ENCODE results near the gene SIL1. TPM values are rescaled to one million over a fixed set of nuclear protein-coding genes. Genes with fewer than 3 reads are reported as not detected.

SIL1 gene
- total and polyA plus RNA-seq, 9 of the 15 experiments (the other 6 are each of a cell fraction or from before 2014, with no cell fraction given): 1.3 to 30.5 (median 18.1) TPM

GRCh38 chr5:139188558-139189270, 9.5 kb downstream of the SIL1 start (continued):
- TF ChIP-seq TFAP4 (CRISPR knock-in tag; IDR thresholded peaks at IDR 0.05; ENCODE audit: borderline replicate concordance): 0 out of 2 replicates have a peak, but pooled peaks have one; percentile 17
- peak; percentile 77 for TF ChIP-seq MTA2 (IDR thresholded peaks at IDR 0.05; ENCODE audit: low read depth)
- peak; percentile 99 to 100 for TF ChIP-seq KDM1A (IDR thresholded peaks at IDR 0.05)
- peak; percentile 93 for TF ChIP-seq NCOR1 (IDR thresholded peaks at IDR 0.05)
- no peak for TF ChIP-seq ZBTB11 (CRISPR knock-in tag; IDR thresholded peaks at IDR 0.05)
- no peak for TF ChIP-seq FOS (IDR thresholded peaks at IDR 0.05; ENCODE audit: extremely low read depth, insufficient read length)
- TF ChIP-seq DMBX1 (CRISPR knock-in tag; IDR thresholded peaks at IDR 0.05; ENCODE audit: borderline replicate concordance): peak; percentile 42; the same call in 1 of the 2 replicates
- peak; percentile 82 for TF ChIP-seq POLR2AphosphoS5 (IDR thresholded peaks at IDR 0.05; ENCODE audit: control insufficient read depth, insufficient read depth, low read depth, low read length)
- no peak for TF ChIP-seq RAD21 (CRISPR knock-in tag; conservative IDR thresholded peaks at IDR 0.05 in 1 of 2, IDR thresholded peaks at IDR 0.05 in 1 of 2)
- TF ChIP-seq ZNF655 (CRISPR knock-in tag; IDR thresholded peaks at IDR 0.05): no peak
- TF ChIP-seq MITF (IDR thresholded peaks at IDR 0.05): 0 out of 2 replicates have a peak, but pooled peaks have one; percentile 25
- no peak for TF ChIP-seq ZNF174 (CRISPR knock-in tag; IDR thresholded peaks at IDR 0.05)
- 0 out of 2 replicates have a peak, but pooled peaks have one; percentile 36 for TF ChIP-seq JUN (IDR thresholded peaks at IDR 0.05; ENCODE audit: borderline replicate concordance, low read depth, low read length)
- TF ChIP-seq JUN (CRISPR knock-in tag; IDR thresholded peaks at IDR 0.05; ENCODE audit: borderline replicate concordance): no peak
- TF ChIP-seq RFX1 (IDR thresholded peaks at IDR 0.05): no peak
- peak; percentile 28; the same call in 1 of the 2 replicates for TF ChIP-seq ARID3A (IDR thresholded peaks at IDR 0.05; ENCODE audit: borderline replicate concordance, low read depth, low read length)
- TF ChIP-seq BRF1 (IDR thresholded peaks at IDR 0.05; ENCODE audit: borderline replicate concordance, extremely low read depth, insufficient read length): no peak
- TF ChIP-seq CBFA2T2 (conservative IDR thresholded peaks at IDR 0.05): peak; percentile 93
